Measurements from ENCODE around the gene PHLDB1.
A peak's percentile ranks its signal among the peaks of the same experiment; 100 is the strongest.

The PHLDB1 gene

DNA sequence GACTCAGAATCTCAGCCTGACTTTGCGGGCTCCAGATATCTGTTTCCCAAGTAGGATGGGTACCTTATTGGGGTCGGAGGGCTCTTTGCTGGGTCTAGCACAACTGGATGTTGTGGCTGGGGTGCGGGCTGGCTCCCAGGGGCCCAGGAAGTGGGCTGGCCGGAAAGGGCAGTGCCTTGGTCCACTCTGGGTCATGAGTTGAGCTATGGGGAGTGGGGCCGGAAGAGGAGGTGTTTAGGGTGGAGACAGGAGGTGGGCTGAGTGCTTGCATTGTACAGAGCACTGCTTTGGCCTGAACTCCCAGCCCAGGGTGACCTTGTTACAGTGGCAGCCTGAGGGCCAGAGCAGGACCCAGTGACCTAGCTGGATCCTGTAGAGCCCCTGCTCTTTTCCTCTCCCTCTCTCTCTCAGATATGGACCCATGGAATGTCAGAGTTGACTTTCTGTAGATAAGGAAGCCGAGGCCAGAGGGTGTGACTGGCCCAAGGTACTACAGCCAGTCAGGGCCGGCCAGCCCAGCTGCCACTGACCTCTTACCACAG is 13.2 kb downstream of the PHLDB1 start:
- TF ChIP-seq TAF1 (IDR thresholded peaks at IDR 0.05; ENCODE audit: low read depth) (no peak), RAD21 (IDR thresholded peaks at IDR 0.05; ENCODE audit: low read depth) (no peak), EP300 (IDR thresholded peaks at IDR 0.05; ENCODE audit: borderline replicate concordance) (no peak), FOXM1 (IDR thresholded peaks at IDR 0.05; ENCODE audit: borderline replicate concordance, low read depth) (no peak), TCF12 (IDR thresholded peaks at IDR 0.05; ENCODE audit: low read depth) (no peak), CREB1 (IDR thresholded peaks at IDR 0.05; ENCODE audit: low read depth) (no peak), EGR1 (IDR thresholded peaks at IDR 0.05) (no peak), TEAD4 (IDR thresholded peaks at IDR 0.05) (no peak), NFIC (IDR thresholded peaks at IDR 0.05) (no peak)

DNA sequence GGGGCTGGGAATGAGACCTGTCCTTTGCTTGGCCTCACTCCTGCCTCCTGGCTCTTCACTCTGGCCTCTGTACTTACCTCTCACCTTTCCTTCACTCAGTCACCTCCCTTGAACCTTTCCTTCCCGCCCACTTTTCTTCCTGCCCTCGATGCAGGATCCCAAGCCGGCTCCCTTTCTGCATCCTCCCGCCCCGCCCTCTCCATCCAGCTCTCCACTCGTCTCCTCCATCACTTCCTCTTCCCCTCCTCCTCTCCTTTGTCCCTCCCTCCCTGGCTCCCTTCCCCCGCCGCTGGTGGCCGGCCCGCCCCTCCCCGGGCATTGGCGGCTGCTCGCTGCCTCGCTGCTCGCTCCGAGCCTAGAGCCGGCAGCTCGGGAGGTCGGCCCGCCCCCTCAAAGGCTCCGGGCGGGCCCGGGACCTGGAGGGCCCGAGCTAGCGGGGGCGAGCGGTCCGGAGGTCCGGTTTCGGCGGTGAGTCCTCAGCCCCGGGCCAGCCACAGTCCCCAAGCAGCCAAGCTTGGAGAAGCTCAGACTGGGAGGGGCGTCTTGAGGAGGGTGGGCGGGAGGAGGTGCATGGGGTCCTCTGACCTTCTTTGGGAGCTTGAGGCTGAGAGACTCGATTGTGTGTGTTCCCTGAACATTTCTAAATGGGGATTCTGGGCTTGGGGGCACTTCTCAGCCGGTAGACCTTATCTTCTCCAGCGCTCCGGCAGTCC is 13.8 kb downstream of the PHLDB1 start:
- no peak for TF ChIP-seq TEAD4 (IDR thresholded peaks at IDR 0.05)
- no peak for TF ChIP-seq CREB1 (IDR thresholded peaks at IDR 0.05; ENCODE audit: low read depth)
- TF ChIP-seq, protein P1, sequence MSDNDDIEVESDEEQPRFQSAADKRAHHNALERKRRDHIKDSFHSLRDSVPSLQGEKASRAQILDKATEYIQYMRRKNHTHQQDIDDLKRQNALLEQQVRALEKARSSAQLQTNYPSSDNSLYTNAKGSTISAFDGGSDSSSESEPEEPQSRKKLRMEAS (IDR thresholded peaks at IDR 0.05) = 0 out of 2 replicates have a peak, but pooled peaks have one; percentile 13
- TF ChIP-seq ZBTB7A (IDR thresholded peaks at IDR 0.05; ENCODE audit: low read depth) = 0 out of 2 replicates have a peak, but pooled peaks have one; percentile 48

DNA sequence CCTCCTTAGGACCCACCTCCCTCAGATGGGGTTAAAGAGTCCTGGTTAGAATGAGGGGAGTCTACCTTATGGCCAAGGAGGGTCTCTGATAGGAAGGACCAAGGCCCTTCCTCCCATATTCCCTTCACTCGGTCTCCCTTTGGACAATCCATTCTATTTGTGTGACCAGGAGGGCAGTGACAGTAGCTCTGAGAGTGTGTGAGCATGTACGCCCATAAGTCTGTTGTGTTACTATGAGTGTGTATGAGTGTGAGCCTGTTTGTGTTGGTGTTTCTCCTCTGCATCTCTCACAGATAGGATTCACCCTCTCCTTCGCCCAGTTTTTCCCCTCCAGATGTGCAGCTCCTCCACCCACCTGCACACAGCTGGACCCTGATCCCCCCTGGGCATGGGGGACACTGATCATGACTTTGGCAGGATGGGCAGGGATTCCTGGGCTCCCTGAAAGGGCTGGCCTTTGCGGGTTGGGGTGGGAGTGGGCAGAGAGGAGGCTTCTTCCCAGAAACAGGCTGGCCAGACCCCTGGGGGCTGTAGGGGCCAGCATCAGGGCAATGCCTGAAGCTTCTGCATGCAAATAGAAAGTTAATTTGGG is 14.5 kb downstream of the PHLDB1 start:
- TF ChIP-seq CEBPB (IDR thresholded peaks at IDR 0.05) (no peak), FOXM1 (IDR thresholded peaks at IDR 0.05; ENCODE audit: borderline replicate concordance, low read depth) (no peak), RAD21 (IDR thresholded peaks at IDR 0.05; ENCODE audit: low read depth) (no peak), TCF12 (IDR thresholded peaks at IDR 0.05; ENCODE audit: low read depth) (no peak), EGR1 (IDR thresholded peaks at IDR 0.05) (no peak), YY1 (IDR thresholded peaks at IDR 0.05; ENCODE audit: low read depth) (no peak), CREB1 (IDR thresholded peaks at IDR 0.05; ENCODE audit: low read depth) (no peak), EP300 (IDR thresholded peaks at IDR 0.05; ENCODE audit: borderline replicate concordance) (no peak), ZBTB7A (IDR thresholded peaks at IDR 0.05; ENCODE audit: low read depth) (no peak), NFIC (IDR thresholded peaks at IDR 0.05) (no peak), TEAD4 (IDR thresholded peaks at IDR 0.05) (no peak), TAF1 (IDR thresholded peaks at IDR 0.05; ENCODE audit: low read depth) (no peak)
- TF ChIP-seq, protein P2, sequence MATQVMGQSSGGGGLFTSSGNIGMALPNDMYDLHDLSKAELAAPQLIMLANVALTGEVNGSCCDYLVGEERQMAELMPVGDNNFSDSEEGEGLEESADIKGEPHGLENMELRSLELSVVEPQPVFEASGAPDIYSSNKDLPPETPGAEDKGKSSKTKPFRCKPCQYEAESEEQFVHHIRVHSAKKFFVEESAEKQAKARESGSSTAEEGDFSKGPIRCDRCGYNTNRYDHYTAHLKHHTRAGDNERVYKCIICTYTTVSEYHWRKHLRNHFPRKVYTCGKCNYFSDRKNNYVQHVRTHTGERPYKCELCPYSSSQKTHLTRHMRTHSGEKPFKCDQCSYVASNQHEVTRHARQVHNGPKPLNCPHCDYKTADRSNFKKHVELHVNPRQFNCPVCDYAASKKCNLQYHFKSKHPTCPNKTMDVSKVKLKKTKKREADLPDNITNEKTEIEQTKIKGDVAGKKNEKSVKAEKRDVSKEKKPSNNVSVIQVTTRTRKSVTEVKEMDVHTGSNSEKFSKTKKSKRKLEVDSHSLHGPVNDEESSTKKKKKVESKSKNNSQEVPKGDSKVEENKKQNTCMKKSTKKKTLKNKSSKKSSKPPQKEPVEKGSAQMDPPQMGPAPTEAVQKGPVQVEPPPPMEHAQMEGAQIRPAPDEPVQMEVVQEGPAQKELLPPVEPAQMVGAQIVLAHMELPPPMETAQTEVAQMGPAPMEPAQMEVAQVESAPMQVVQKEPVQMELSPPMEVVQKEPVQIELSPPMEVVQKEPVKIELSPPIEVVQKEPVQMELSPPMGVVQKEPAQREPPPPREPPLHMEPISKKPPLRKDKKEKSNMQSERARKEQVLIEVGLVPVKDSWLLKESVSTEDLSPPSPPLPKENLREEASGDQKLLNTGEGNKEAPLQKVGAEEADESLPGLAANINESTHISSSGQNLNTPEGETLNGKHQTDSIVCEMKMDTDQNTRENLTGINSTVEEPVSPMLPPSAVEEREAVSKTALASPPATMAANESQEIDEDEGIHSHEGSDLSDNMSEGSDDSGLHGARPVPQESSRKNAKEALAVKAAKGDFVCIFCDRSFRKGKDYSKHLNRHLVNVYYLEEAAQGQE (IDR thresholded peaks at IDR 0.05; ENCODE audit: low read depth) = no peak
- TF ChIP-seq, protein P1 (IDR thresholded peaks at IDR 0.05) = no peak
- TF ChIP-seq, protein P3, sequence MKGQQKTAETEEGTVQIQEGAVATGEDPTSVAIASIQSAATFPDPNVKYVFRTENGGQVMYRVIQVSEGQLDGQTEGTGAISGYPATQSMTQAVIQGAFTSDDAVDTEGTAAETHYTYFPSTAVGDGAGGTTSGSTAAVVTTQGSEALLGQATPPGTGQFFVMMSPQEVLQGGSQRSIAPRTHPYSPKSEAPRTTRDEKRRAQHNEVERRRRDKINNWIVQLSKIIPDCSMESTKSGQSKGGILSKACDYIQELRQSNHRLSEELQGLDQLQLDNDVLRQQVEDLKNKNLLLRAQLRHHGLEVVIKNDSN (IDR thresholded peaks at IDR 0.05) = no peak

DNA sequence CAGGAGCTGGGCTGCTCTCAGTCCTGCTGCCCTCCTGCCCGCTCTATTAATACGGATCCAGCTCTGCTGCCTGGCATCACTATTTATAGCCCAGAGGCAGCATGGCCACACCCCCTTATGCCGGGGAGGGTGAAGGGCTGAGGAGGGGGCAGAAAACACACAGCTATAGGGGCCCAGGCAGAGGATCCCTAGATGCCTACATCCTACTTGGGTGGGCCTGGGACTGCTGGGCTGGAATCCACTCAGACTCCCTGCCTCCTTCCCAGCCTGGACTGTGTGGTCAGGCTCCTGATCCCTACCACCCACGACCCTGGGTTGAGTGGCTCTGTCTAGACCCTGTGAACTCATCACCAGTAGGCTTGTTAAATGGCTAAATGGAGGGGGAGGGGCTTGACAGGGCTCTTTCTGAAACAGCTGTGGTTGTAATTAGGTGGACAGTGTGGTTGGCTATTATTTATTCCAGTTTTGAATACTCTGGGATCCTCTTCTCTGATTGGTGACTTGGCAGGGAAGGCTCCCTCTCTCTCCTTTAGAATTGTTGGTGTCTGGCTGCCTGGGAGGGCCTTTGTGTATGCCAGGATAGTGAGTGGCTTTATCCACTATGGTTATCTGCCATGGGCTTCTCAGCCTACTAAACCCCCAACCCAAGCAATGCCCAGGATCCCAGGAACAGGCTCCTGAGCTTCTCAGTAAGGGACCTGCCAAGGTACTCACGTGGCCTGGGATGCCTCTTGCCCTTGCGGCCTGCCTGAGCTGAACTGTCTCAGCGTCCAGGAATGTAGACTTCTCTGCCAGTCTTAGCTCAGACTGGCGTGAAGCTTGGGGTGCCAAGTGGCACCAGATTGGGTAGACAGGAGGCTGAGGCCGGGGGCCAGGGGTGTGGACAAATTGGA is 15.2 kb downstream of the PHLDB1 start:
- TF ChIP-seq TAF1 (IDR thresholded peaks at IDR 0.05; ENCODE audit: low read depth) = no peak
- no peak for TF ChIP-seq CREB1 (IDR thresholded peaks at IDR 0.05; ENCODE audit: low read depth)
- TF ChIP-seq RAD21 (IDR thresholded peaks at IDR 0.05; ENCODE audit: low read depth) = no peak
- TF ChIP-seq NFIC (IDR thresholded peaks at IDR 0.05) = 0 out of 2 replicates have a peak, but pooled peaks have one; percentile 6
- no peak for TF ChIP-seq EGR1 (IDR thresholded peaks at IDR 0.05)
- TF ChIP-seq, protein P1 (IDR thresholded peaks at IDR 0.05) = peak; percentile 77
- peak; percentile 82; the same call in 1 of the 2 replicates for TF ChIP-seq ZBTB7A (IDR thresholded peaks at IDR 0.05; ENCODE audit: low read depth)
- no peak for TF ChIP-seq YY1 (IDR thresholded peaks at IDR 0.05; ENCODE audit: low read depth)
- TF ChIP-seq, protein P2 (IDR thresholded peaks at IDR 0.05; ENCODE audit: low read depth) = no peak
- no peak for TF ChIP-seq CEBPB (IDR thresholded peaks at IDR 0.05)
- no peak for TF ChIP-seq FOXM1 (IDR thresholded peaks at IDR 0.05; ENCODE audit: borderline replicate concordance, low read depth)
- no peak; the same call in 1 of the 2 replicates for TF ChIP-seq TCF12 (IDR thresholded peaks at IDR 0.05; ENCODE audit: low read depth)
- TF ChIP-seq TEAD4 (IDR thresholded peaks at IDR 0.05) = peak; percentile 68
- peak; percentile 12; the same call in 1 of the 2 replicates for TF ChIP-seq EP300 (IDR thresholded peaks at IDR 0.05; ENCODE audit: borderline replicate concordance)
- TF ChIP-seq, protein P3 (IDR thresholded peaks at IDR 0.05) = peak; percentile 81
